ENCODE data around the gene ZDHHC8.

The ZDHHC8 gene

DNA sequence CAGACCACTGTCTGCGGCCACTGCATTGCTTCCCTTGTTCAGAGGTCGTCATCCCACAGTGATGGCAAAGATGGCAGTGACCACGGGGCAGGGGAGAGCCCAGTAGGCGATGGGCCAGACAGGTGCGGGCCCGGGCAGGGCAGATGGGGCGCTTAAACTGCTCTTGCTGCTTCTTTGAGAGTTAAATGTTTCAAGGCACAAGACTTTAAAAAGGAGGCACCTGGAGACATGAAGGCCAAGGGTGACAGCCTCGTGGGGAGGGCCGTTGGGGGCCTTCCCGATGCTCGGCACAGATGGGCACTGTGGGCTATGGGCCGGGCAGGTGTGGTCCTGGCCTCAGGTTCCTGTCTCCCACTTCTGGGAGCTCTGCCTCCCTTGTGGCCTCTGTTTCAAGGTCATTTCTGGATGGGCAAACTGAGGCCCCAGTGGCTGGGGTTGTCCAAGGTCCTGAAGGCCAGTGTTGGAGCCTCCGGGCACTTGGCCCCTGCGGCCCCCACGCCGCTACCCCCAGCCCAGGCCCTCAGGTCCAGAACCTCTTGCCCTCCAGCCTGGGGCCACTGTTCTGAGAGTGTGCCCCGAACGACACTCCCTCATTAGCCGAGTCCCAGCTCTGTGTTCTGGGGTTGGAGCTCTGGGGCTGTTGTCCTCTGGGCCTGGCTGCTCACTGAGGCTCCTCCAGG is 36.2 kb downstream of the ZDHHC8 start:
- TF ChIP-seq, protein P1, sequence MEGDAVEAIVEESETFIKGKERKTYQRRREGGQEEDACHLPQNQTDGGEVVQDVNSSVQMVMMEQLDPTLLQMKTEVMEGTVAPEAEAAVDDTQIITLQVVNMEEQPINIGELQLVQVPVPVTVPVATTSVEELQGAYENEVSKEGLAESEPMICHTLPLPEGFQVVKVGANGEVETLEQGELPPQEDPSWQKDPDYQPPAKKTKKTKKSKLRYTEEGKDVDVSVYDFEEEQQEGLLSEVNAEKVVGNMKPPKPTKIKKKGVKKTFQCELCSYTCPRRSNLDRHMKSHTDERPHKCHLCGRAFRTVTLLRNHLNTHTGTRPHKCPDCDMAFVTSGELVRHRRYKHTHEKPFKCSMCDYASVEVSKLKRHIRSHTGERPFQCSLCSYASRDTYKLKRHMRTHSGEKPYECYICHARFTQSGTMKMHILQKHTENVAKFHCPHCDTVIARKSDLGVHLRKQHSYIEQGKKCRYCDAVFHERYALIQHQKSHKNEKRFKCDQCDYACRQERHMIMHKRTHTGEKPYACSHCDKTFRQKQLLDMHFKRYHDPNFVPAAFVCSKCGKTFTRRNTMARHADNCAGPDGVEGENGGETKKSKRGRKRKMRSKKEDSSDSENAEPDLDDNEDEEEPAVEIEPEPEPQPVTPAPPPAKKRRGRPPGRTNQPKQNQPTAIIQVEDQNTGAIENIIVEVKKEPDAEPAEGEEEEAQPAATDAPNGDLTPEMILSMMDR (IDR thresholded peaks at IDR 0.05; ENCODE audit: control extremely low read depth, extremely low read depth, low read depth, missing control alignments) = no peak
- DNase-seq (ENCODE audit: extremely low spot score) = no peak
- ChIA-PET CTCF (interaction anchor here (1.4 to 1.8 kb wide), 2 partner anchors 11 to 69 kb away, joined by 3 to 6 read pairs; no protein-coding TSS in a partner anchor), POLR2A (no interaction called here)

DNA sequence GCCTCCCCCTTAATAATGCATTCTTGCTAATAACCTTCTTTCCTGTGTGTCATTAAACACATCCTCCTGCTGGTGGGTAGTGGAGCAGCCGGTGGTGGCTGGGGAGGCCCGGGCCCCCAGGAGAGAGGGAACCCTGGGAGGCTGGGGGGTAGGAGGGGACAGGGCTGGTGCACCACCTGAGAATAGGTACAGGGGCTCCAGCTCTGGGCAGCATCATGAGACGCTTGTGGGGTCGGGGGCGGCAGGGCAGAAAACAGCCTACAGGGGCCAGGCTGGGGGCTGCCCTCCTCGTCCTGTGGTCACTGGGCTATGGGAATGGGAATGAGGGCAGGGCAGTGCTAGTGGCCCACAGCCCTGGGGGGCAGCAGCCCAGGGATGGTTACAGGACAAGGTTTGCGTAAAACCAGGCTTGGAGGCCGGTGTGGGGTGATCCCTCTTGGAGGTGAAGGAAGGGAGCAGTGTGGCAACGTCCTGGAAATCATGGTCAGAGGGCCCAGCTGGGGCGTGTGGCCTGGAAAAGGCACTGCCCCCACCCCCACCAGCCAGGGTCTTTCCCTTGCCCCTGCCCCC is 37.7 kb downstream of the ZDHHC8 start:
- ChIA-PET POLR2A (no interaction called here), CTCF (interaction anchor here (1.4 to 1.8 kb wide), 2 partner anchors 12 to 67 kb away, joined by 3 to 6 read pairs; no protein-coding TSS in a partner anchor)
- TF ChIP-seq, protein P1 (IDR thresholded peaks at IDR 0.05; ENCODE audit: control extremely low read depth, extremely low read depth, low read depth, missing control alignments) = no peak
- no peak for DNase-seq (ENCODE audit: extremely low spot score)

- TF ChIP-seq, protein P1 (IDR thresholded peaks at IDR 0.05; ENCODE audit: control extremely low read depth, extremely low read depth, low read depth, missing control alignments) = no peak
- ChIA-PET POLR2A (no interaction called here), CTCF (no interaction called here)
These were observed 38.6 kb downstream of the ZDHHC8 start for GRCh38 chr22:20170170-20170569.

DNA sequence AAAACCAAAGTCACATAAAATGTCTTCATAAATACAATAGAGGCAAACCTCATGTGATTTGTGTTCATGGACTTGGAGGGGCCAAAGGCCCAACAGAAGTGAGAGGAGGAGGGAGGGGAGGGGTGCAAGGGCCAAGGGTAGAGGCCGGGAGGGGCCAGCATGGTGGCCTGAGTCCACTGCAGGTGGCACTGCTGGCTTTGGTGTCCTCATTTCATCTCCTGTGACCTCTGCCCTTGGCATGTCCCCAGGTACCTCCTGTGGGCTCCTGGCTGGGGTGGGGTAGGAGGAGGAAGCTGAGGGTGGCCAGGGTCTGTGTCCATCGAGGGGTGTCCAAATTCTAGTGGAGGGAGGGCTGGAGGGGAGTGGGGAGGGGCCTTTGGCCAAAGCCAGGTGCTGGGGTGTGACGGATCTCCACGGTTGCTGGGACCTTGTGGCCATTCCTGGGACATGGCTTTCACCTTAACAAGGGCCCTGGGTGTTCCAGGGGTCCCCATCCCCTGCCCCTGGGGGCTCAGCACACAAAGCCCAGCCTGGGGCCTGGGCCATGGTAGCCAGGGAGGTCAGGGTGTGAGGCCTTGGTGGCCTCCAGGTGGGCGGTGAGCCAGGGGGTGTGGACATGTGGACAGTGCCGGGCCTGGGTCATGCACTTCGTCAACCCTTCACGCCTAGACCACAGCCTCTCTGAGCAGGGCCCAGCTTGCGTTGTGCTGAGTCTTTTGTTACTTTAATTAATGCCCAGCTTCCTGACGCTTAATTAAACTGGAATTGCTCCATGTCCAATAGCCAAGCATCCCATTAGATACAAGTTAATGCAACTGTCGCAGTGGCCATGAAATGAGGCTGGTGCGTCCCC is 39.9 kb downstream of the ZDHHC8 start:
- ChIA-PET POLR2A (no interaction called here), CTCF (no interaction called here)
- DNase-seq (ENCODE audit: extremely low spot score) = no peak
- TF ChIP-seq, protein P1 (IDR thresholded peaks at IDR 0.05; ENCODE audit: control extremely low read depth, extremely low read depth, low read depth, missing control alignments) = no peak

More at GRCh38 chr22:20170170-20170569, 38.6 kb downstream of the ZDHHC8 start:
- DNase-seq (ENCODE audit: extremely low spot score) = no peak

- CTCF ChIA-PET = no interaction called here
- POLR2A ChIA-PET = no interaction called here
- no peak for DNase-seq (ENCODE audit: extremely low spot score)
- TF ChIP-seq, protein P1 (IDR thresholded peaks at IDR 0.05; ENCODE audit: control extremely low read depth, extremely low read depth, low read depth, missing control alignments) = no peak
These were observed 40.6 kb downstream of the ZDHHC8 start for GRCh38 chr22:20172141-20172613.

GRCh38 chr22:20173246-20173645 is 41.6 kb downstream of the ZDHHC8 start:
- no peak for DNase-seq (ENCODE audit: extremely low spot score)
- POLR2A ChIA-PET = no interaction called here
- CTCF ChIA-PET = no interaction called here
- TF ChIP-seq, protein P1 (IDR thresholded peaks at IDR 0.05; ENCODE audit: control extremely low read depth, extremely low read depth, low read depth, missing control alignments) = no peak
